Endodermal cell (in vitro differentiated cells): ENCODE data around the gene B3GALT4. TPM values are rescaled to one million over a fixed set of nuclear protein-coding genes. Genes with fewer than 3 reads are reported as not detected.
A peak's percentile ranks its signal among the peaks of the same experiment; 100 is the strongest.

Source experiments
- DNase-seq: peaks from one replicate; pipeline ENCODE4 v3.0.0-alpha.2; 2017
- H3K27ac ChIP-seq: 2 replicates; pipeline ENCODE4 v1.5.1; 2013; ENCODE audit warnings: mild to moderate bottlenecking, low read depth, low read length, moderate library complexity
- H3K27me3 ChIP-seq: 2 replicates; pipeline ENCODE4 v1.6.1; 2013; ENCODE audit warnings: mild to moderate bottlenecking, low read length, moderate library complexity; ENCODE audit not compliant: insufficient read depth, control insufficient read depth, poor library complexity, severe bottlenecking
- H3K36me3 ChIP-seq: 2 replicates; pipeline ENCODE4 v1.7.0; 2013; ENCODE audit warnings: mild to moderate bottlenecking, low read length, moderate library complexity; ENCODE audit not compliant: control insufficient read depth, insufficient read depth
- H3K4me1 ChIP-seq: one replicate; pipeline ENCODE4 v1.7.0; 2013; ENCODE audit warnings: low read length; ENCODE audit not compliant: control insufficient read depth, insufficient read depth
- H3K4me3 ChIP-seq: 2 replicates; pipeline ENCODE4 v1.5.1; 2013; ENCODE audit warnings: mild to moderate bottlenecking, low read length, moderate library complexity
- H3K9ac ChIP-seq: 2 replicates; pipeline ENCODE4 v1.6.1; 2013; ENCODE audit warnings: mild to moderate bottlenecking, low read length, moderate library complexity; ENCODE audit not compliant: poor library complexity, severe bottlenecking; ENCODE audit errors: extremely low read depth
- H3K9me3 ChIP-seq: 2 replicates; pipeline ENCODE4 v1.6.1; 2013; ENCODE audit warnings: mild to moderate bottlenecking, low read length, moderate library complexity; ENCODE audit not compliant: control insufficient read depth
- H3K27ac Mint-ChIP-seq: 2 replicates; pipeline ENCODE4 v1.8.0; 2020; ENCODE audit warnings: mixed read lengths
- H3K27me3 Mint-ChIP-seq: 2 replicates; pipeline ENCODE4 v1.8.0; 2021; ENCODE audit warnings: mild to moderate bottlenecking, mixed read lengths; ENCODE audit not compliant: insufficient read depth
- H3K36me3 Mint-ChIP-seq: 2 replicates; pipeline ENCODE4 v1.8.0; 2020; ENCODE audit warnings: low read depth, mixed read lengths
- H3K4me1 Mint-ChIP-seq: 2 replicates; pipeline ENCODE4 v1.8.0; 2020; ENCODE audit warnings: mixed read lengths
- H3K4me3 Mint-ChIP-seq: 2 replicates; pipeline ENCODE4 v1.8.0; 2020; ENCODE audit warnings: mild to moderate bottlenecking, moderate library complexity, mixed read lengths
- H3K9me3 Mint-ChIP-seq: 2 replicates; pipeline ENCODE4 v1.8.0; 2020; ENCODE audit warnings: mild to moderate bottlenecking, mixed read lengths
- CTCF ChIP-seq: fragments of 200-600 bp; sonication (generic); conservative IDR thresholded peaks from 2 replicates; pipeline ENCODE4 v1.5.0; 2021; ENCODE audit warnings: antibody characterized with exemption, mild to moderate bottlenecking
- WGBS, 2 experiments: methylation state at CpG; one replicate each; pipeline versions ENCODE4 v1.1.5 to v1.1.7; 2013; ENCODE audit warnings: missing lambda C conversion rate in 2 of 2, mixed read lengths in 1 of 2; ENCODE audit not compliant: insufficient coverage in 1 of 2, insufficient read length in 1 of 2; 5-methylcytosine and 5-hydroxymethylcytosine counted together
- total RNA-seq, 2 donors: library from RNA; stranded (reverse); fragmentation: NEBNext Ultra II Directional in 1 of 2; extraction: Animal tissue kit (Norgen Biotek cat#: 25700) in 1 of 2; gene quantifications; 2 replicates in 1 of 2; 3 replicates in 1 of 2; pipeline ENCODE4 v1.2.1, GENCODE V29; 2021

B3GALT4 gene
- total RNA-seq, 2 donors from 2014 or later: 3.9 to 5.5 TPM

DNA sequence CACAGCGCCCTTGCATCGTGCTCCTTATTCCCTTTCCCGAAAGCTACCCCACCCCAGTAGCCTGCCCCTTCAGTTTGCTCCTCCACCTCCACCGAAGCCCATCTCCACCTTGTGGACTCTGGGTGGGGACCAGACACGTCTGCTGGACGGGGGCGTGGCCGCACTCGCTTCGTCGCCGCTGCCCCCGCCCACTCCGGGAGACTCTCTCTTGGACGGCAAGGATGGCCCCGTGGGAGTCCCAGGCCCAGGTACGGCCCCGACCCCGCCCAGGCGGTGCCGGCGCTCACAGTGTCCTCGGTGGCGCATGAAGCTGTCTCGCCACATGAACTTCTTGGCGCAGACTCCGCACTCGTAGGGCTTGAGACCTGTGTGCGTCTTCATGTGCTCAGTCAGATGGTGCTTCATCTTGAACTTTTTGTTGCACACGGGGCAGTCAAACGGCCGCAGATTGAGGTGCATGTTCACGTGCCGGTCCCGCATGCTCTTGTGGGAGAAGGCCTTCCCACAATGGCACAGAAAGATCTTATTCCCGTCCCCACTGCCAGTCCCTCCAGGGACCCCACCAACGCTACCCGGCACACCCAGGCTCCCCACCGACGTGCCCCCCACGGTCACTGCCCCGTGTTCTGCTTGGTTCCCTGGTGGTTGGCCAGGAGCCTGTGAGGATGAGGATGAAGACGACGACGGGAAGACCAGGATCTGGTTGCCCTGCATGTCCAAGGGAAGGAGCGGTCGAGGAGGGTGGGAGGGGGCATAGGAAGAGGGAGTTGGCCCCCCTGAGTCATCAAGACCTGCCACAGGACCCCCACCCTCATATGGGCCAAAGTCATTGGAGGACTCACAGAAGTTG lies 38.2 kb downstream of the B3GALT4 start:
- no peak for TF ChIP-seq CTCF
- peaks cover 13% of the 10 kb centered on the region for H3K27me3 Mint-ChIP-seq
- Histone ChIP-seq H3K27ac (no peak overlapping the region), H3K4me1 (peaks cover 4% of the 10 kb centered on the region), H3K9me3 (no peaks in the 10 kb centered on the region), H3K4me3 (no peak overlapping the region), H3K27me3 (peaks cover 20% of the 10 kb centered on the region), H3K9ac (no peak overlapping the region), H3K36me3 (peaks cover 18% of the 10 kb centered on the region)
- H3K4me1 Mint-ChIP-seq: peaks cover 38% of the 10 kb centered on the region
- peak overlapping the region; percentile 74 for H3K4me3 Mint-ChIP-seq
- H3K27ac Mint-ChIP-seq: peak overlapping the region; percentile 16
- H3K9me3 Mint-ChIP-seq: no peaks in the 10 kb centered on the region
- DNase-seq: peak; percentile 79
- 87 to 93% methylated on average over 37 to 47 of the region's 47 CpGs for WGBS, 2 experiments
- peaks cover 23% of the 10 kb centered on the region for H3K36me3 Mint-ChIP-seq

- H3K27ac ChIP-seq: no peak overlapping the region
- H3K27ac Mint-ChIP-seq: no peak overlapping the region
- H3K4me3 ChIP-seq: no peak overlapping the region
- peaks cover 13% of the 10 kb centered on the region for H3K27me3 Mint-ChIP-seq
- no peak overlapping the region for H3K9ac ChIP-seq
- no peaks in the 10 kb centered on the region for H3K9me3 ChIP-seq
- peaks cover 32% of the 10 kb centered on the region for H3K36me3 Mint-ChIP-seq
- no peak for TF ChIP-seq CTCF
- H3K4me1 ChIP-seq: peaks cover 11% of the 10 kb centered on the region
- H3K9me3 Mint-ChIP-seq: no peaks in the 10 kb centered on the region
- H3K4me1 Mint-ChIP-seq: peaks cover 38% of the 10 kb centered on the region
- peak overlapping the region; percentile 87 for H3K4me3 Mint-ChIP-seq
- peaks cover 20% of the 10 kb centered on the region for H3K27me3 ChIP-seq
- no peak for DNase-seq
- H3K36me3 ChIP-seq: peaks cover 26% of the 10 kb centered on the region
- WGBS, 2 experiments: 94 to 95% methylated on average over 7 to 15 of the region's 17 CpGs
Observed at GRCh38 chr6:33315793-33316602, 39.1 kb downstream of the B3GALT4 start.

GRCh38 chr6:33316603-33317418 lies 39.9 kb downstream of the B3GALT4 start:
- Histone ChIP-seq H3K4me3 (peak overlapping the region; percentile 43), H3K27me3 (peaks cover 17% of the 10 kb centered on the region), H3K27ac (no peak overlapping the region), H3K4me1 (peaks cover 17% of the 10 kb centered on the region), H3K9ac (no peak overlapping the region), H3K36me3 (peaks cover 30% of the 10 kb centered on the region), H3K9me3 (no peaks in the 10 kb centered on the region)
- peak; percentile 49 for DNase-seq
- Mint-ChIP-seq H3K27ac (peak overlapping the region; percentile 74), H3K36me3 (peaks cover 36% of the 10 kb centered on the region), H3K4me3 (peak overlapping the region; percentile 87), H3K9me3 (no peaks in the 10 kb centered on the region), H3K4me1 (peaks cover 43% of the 10 kb centered on the region), H3K27me3 (peaks cover 13% of the 10 kb centered on the region)
- 76 to 77% methylated on average over 14 to 17 of the region's 19 CpGs for WGBS, 2 experiments
- no peak for TF ChIP-seq CTCF
